Thyroid gland (tissue), 4 donors: ENCODE measurements around the gene NACC1. TPM values are rescaled to one million over a fixed set of nuclear protein-coding genes. Genes with fewer than 3 reads are reported as not detected.

ENCODE experiments used
- DNase-seq, 2 donors: peaks; one replicate each; pipeline ENCODE4 v3.0.0-alpha.2; 2019
- H3K27ac ChIP-seq, 3 donors: fragments of 200-600 bp; sonication (generic); 1 replicate in 2 of 3; 2 replicates in 1 of 3; pipeline ENCODE4 v1.5.1; 2016 to 2019; ENCODE audit warnings: mild to moderate bottlenecking in 1 of 3, moderate library complexity in 1 of 3
- H3K27me3 ChIP-seq: fragments of 200-600 bp; sonication (generic); one replicate; pipeline ENCODE4 v1.5.1; 2019
- H3K36me3 ChIP-seq, 2 donors: fragments of 200-600 bp; sonication (generic); one replicate each; pipeline ENCODE4 v1.5.1; 2016 to 2019
- H3K4me1 ChIP-seq, 2 donors: fragments of 200-600 bp; sonication (generic); one replicate each; pipeline ENCODE4 v1.5.1; 2017 to 2019
- H3K4me3 ChIP-seq, 3 donors: fragments of 200-600 bp; sonication (generic); replicated peaks in 1 of 3; 1 replicate in 2 of 3; 2 replicates in 1 of 3; pipeline ENCODE4 v1.5.1; 2016; ENCODE audit warnings: mild to moderate bottlenecking in 1 of 3
- H3K9me3 ChIP-seq: fragments of 200-600 bp; sonication (generic); one replicate; pipeline ENCODE4 v1.5.1; 2017
- CTCF ChIP-seq, 6 experiments: fragments of 200-600 bp in 3 of 6; fragments of 450-650 bp in 3 of 6; sonication (generic) in 3 of 6; IDR thresholded peaks; one replicate each; pipeline ENCODE4 v1.5.1; 2016 to 2019; ENCODE audit warnings: antibody characterized with exemption in 6 of 6, mild to moderate bottlenecking in 2 of 6, inconsistent platforms in 1 of 6, moderate library complexity in 1 of 6
- POLR2A ChIP-seq, 2 donors: fragments of 450-650 bp; IDR thresholded peaks; one replicate each; pipeline ENCODE4 v1.6.1; 2017; ENCODE audit warnings: antibody characterized with exemption in 2 of 2, mild to moderate bottlenecking in 2 of 2, moderate library complexity in 1 of 2
- WGBS, 2 donors: methylation state at CpG; one replicate each; pipeline ENCODE4 v1.1.5; 2017; 5-methylcytosine and 5-hydroxymethylcytosine counted together
- intact Hi-C: fragments of 100-400 bp; cut with DNase I; formaldehyde crosslinking; loops from one replicate; pipeline ENCODE4 v1.15.1; 2023
- total RNA-seq, 4 donors: library from RNA; depleted of rRNA; stranded (reverse); fragments of >200 nt; gene quantifications; one replicate each; pipeline ENCODE4 v1.2.3, GENCODE V29; 2016

NACC1 gene
- total RNA-seq, 4 donors from 2014 or later: 16.9 to 67.7 (median 43.0) TPM

GRCh38 chr19:13102416-13102665 lies 15.7 kb upstream of the NACC1 start:
- Histone ChIP-seq H3K9me3 (no peaks in the 10 kb centered on the region), H3K4me1 (peaks cover 14 to 40% of the 10 kb centered on the region in 2 donors), H3K27ac (peak overlapping the region; percentile 41 to 63 (median 46)), H3K36me3 (peaks cover 0 to 1% of the 10 kb centered on the region in 2 donors), H3K4me3 (peak overlapping the region in 1 of 3 donors; percentile 13), H3K27me3 (no peaks in the 10 kb centered on the region)
- no peak for TF ChIP-seq CTCF (IDR thresholded peaks at IDR 0.05)
- no peak for TF ChIP-seq POLR2A (IDR thresholded peaks at IDR 0.05)
- no peak for DNase-seq
- intact Hi-C loops: no loop called here
- 10 to 18% methylated on average over 2 to 7 of the region's 7 CpGs for WGBS, 2 donors

GRCh38 chr19:13102666-13103580 lies 15.1 kb upstream of the NACC1 start, which contains the start of gene LYL1:
Gene LYL1 (minus strand): TSS chr19:13102858. CDS start chr19:13101171, 1,687 bp downstream.
- WGBS, 2 donors: 12 to 16% methylated on average over 7 to 9 of the region's 47 CpGs
- no peak for TF ChIP-seq POLR2A (IDR thresholded peaks at IDR 0.05)
- no peak for TF ChIP-seq CTCF (IDR thresholded peaks at IDR 0.05)
- peak; percentile 37 for DNase-seq
- Histone ChIP-seq H3K9me3 (no peaks in the 10 kb centered on the region), H3K36me3 (peaks cover 0 to 5% of the 10 kb centered on the region in 2 donors), H3K4me1 (peaks cover 10 to 35% of the 10 kb centered on the region in 2 donors), H3K4me3 (peak within 1 kb of the TSS in 1 of 3 donors; percentile 13), H3K27ac (peak within 1 kb of the TSS; percentile 46 to 68 (median 63)), H3K27me3 (no peaks in the 10 kb centered on the region)
- intact Hi-C loops: no loop called here

- H3K27me3 ChIP-seq: no peaks in the 10 kb centered on the region
- peaks cover 2 to 27% of the 10 kb centered on the region in 2 donors for H3K4me1 ChIP-seq
- intact Hi-C loops: no loop called here
- 79 to 80% methylated on average over 10 to 12 of the region's 13 CpGs for WGBS, 2 donors
- H3K27ac ChIP-seq: peak overlapping the region; percentile 46 to 68 (median 63)
- no peak for TF ChIP-seq POLR2A (IDR thresholded peaks at IDR 0.05)
- TF ChIP-seq CTCF (IDR thresholded peaks at IDR 0.05): no peak
- no peak overlapping the region for H3K4me3 ChIP-seq
- DNase-seq: no peak
- no peaks in the 10 kb centered on the region for H3K9me3 ChIP-seq
- H3K36me3 ChIP-seq: peaks cover 0 to 5% of the 10 kb centered on the region in 2 donors
Measured at GRCh38 chr19:13103581-13104359, 14.3 kb upstream of the NACC1 start.

- H3K36me3 ChIP-seq: peaks cover 0 to 8% of the 10 kb centered on the region in 2 donors
- H3K27me3 ChIP-seq: no peaks in the 10 kb centered on the region
- no peak overlapping the region for H3K4me3 ChIP-seq
- peaks cover 0 to 21% of the 10 kb centered on the region in 2 donors for H3K4me1 ChIP-seq
- intact Hi-C loops: no loop called here
- DNase-seq: peak; percentile 43 to 51
- no peak for TF ChIP-seq POLR2A (IDR thresholded peaks at IDR 0.05)
- peak in 5 of 6 experiments; percentile 44 to 75 (median 50) for TF ChIP-seq CTCF (IDR thresholded peaks at IDR 0.05)
- H3K9me3 ChIP-seq: no peaks in the 10 kb centered on the region
- peak overlapping the region in 1 of 3 donors; percentile 26 for H3K27ac ChIP-seq
- 32 to 55% methylated on average over 5 to 14 of the region's 33 CpGs for WGBS, 2 donors
Measured at GRCh38 chr19:13104360-13104847, 13.7 kb upstream of the NACC1 start.
